Hepatocyte (in vitro differentiated cells): ENCODE results near the gene ADA. TPM values are rescaled to one million over a fixed set of nuclear protein-coding genes. Genes with fewer than 3 reads are reported as not detected.

Source experiments
- DNase-seq: peaks from one replicate; pipeline ENCODE4 v3.0.0-alpha.2; 2016; ENCODE audit warnings: low spot score
- H2AFZ ChIP-seq: fragments of 200-600 bp; sonication (generic); 2 replicates; pipeline ENCODE4 v1.6.0; 2016; ENCODE audit warnings: antibody characterized with exemption, mild to moderate bottlenecking
- H3K27ac ChIP-seq: fragments of 200-600 bp; sonication (generic); 2 replicates; pipeline ENCODE4 v1.5.1; 2016; ENCODE audit warnings: mild to moderate bottlenecking
- H3K27me3 ChIP-seq: fragments of 200-600 bp; sonication (generic); 2 replicates; pipeline ENCODE4 v1.6.1; 2016
- H3K36me3 ChIP-seq: fragments of 200-600 bp; sonication (generic); replicated peaks from 2 replicates; pipeline ENCODE4 v1.5.1; 2016; ENCODE audit warnings: low read depth; ENCODE audit not compliant: insufficient read depth
- H3K4me1 ChIP-seq: fragments of 200-600 bp; sonication (generic); 2 replicates; pipeline ENCODE4 v1.5.1; 2016; ENCODE audit warnings: mild to moderate bottlenecking, moderate library complexity; ENCODE audit not compliant: insufficient read depth
- H3K4me2 ChIP-seq: fragments of 200-600 bp; sonication (generic); 2 replicates; pipeline ENCODE4 v1.6.0; 2016
- H3K4me3 ChIP-seq: fragments of 200-600 bp; sonication (generic); 2 replicates; pipeline ENCODE4 v1.5.1; 2016; ENCODE audit warnings: mild to moderate bottlenecking
- H3K79me2 ChIP-seq: fragments of 200-600 bp; sonication (generic); 2 replicates; pipeline ENCODE4 v1.6.0; 2017; ENCODE audit warnings: mild to moderate bottlenecking
- H3K9me2 ChIP-seq: fragments of 200-600 bp; sonication (generic); replicated peaks from 2 replicates; pipeline ENCODE4 v1.6.0; 2017; ENCODE audit warnings: mild to moderate bottlenecking; ENCODE audit not compliant: insufficient read depth
- H3K9me3 ChIP-seq: fragments of 200-600 bp; sonication (generic); 2 replicates; pipeline ENCODE4 v1.5.1; 2016; ENCODE audit warnings: low read depth, mild to moderate bottlenecking
- H4K20me1 ChIP-seq: fragments of 200-600 bp; sonication (generic); 2 replicates; pipeline ENCODE4 v1.6.0; 2016; ENCODE audit warnings: mild to moderate bottlenecking; ENCODE audit not compliant: insufficient read depth, poor library complexity, severe bottlenecking
- EZH2 ChIP-seq: fragments of 200-600 bp; sonication (generic); IDR thresholded peaks from 2 replicates; pipeline ENCODE4 v1.6.1; 2016; ENCODE audit warnings: antibody characterized with exemption, mild to moderate bottlenecking, borderline replicate concordance
- EZH2phosphoT487 ChIP-seq: fragments of 200-600 bp; sonication (generic); IDR thresholded peaks from one replicate; pipeline ENCODE4 v1.6.1; 2018; ENCODE audit warnings: antibody characterized with exemption, mild to moderate bottlenecking, low read depth, moderate library complexity; ENCODE audit not compliant: unreplicated experiment, severe bottlenecking
- WGBS: methylation state at CpG from one replicate; pipeline ENCODE4 v1.1.6; 2016; ENCODE audit warnings: low lambda C conversion rate; ENCODE audit errors: missing lambda C conversion rate; 5-methylcytosine and 5-hydroxymethylcytosine counted together
- polyA plus RNA-seq: library from polyadenylated mRNA; unstranded; fragments of >200 nt; fragmentation: Nextera tagmentation; extraction: Ambion mirVana; gene quantifications from 2 replicates; pipeline ENCODE4 v1.2.1, GENCODE V29; 2016
- total RNA-seq: library from RNA; depleted of rRNA; stranded (reverse); fragments of >200 nt; gene quantifications from 2 replicates; pipeline ENCODE4 v1.2.3, GENCODE V29; 2014
- TF ChIP-seq, protein P1 (sequence below): fragments of 200-600 bp; sonication (generic); IDR thresholded peaks from 2 replicates; pipeline ENCODE4 v1.5.1; 2016; ENCODE audit warnings: antibody characterized with exemption, mild to moderate bottlenecking; ENCODE audit not compliant: poor library complexity

The ADA gene
- total and polyA plus RNA-seq, 2 experiments from 2014 or later, result 10.4 to 13.5 TPM

DNA sequence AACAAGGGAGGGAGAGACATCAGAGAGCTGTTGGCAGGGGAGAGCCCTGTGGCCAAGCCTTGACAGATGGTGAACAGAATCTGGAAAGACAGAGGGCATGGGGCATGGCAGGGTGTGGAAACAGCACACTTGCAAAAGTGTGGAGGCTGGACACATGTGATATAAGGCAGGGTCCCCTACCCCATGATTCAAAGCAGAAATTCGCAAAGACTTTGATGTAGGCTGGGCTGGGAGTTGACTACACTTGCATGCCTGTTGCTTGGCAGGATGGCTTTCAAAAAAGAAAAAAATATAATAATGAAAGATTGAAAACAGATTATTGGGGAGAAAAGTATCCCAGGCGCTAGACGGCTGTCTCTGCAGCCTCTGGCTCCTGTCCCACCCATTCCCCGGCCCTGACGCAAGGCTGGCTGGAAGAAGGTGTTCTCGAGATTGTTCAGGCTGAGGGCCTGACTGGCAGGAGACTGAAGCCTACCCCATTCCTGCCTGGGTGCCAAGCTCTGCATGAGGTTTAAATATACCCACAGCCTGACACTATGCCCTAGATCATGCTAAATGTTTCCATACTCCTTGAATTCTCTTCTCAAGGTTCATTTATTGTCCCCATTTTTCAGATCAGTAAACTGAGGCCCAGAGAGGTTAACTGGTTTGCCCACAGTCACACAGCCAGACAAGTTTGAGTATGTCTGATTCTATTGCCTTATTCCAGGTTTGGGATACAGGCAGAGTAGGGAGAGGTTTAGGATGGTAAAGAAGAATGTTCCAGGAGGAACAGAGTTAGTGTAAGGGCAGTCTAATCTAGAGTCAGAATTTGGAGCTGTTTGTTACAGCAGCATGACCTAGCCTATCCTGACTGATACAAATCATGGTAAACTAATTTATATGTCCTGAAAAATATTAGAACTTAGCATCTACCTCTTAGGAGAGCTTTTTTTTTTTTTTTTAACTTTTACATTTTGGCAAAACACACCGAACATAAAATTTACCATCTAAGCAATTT is 40.2 kb upstream of the ADA start:
- no peaks in the 10 kb centered on the region for H3K9me3 ChIP-seq
- peaks cover 16% of the 10 kb centered on the region for H3K4me1 ChIP-seq
- no peaks in the 10 kb centered on the region for H3K79me2 ChIP-seq
- WGBS, result 92% methylated on average over 7 of the region's 7 CpGs
- H3K4me3 ChIP-seq, result no peak overlapping the region
- H3K4me2 ChIP-seq, result no peak overlapping the region
- no peaks in the 10 kb centered on the region for H4K20me1 ChIP-seq
- no peaks in the 10 kb centered on the region for H3K36me3 ChIP-seq
- TF ChIP-seq, protein P1, sequence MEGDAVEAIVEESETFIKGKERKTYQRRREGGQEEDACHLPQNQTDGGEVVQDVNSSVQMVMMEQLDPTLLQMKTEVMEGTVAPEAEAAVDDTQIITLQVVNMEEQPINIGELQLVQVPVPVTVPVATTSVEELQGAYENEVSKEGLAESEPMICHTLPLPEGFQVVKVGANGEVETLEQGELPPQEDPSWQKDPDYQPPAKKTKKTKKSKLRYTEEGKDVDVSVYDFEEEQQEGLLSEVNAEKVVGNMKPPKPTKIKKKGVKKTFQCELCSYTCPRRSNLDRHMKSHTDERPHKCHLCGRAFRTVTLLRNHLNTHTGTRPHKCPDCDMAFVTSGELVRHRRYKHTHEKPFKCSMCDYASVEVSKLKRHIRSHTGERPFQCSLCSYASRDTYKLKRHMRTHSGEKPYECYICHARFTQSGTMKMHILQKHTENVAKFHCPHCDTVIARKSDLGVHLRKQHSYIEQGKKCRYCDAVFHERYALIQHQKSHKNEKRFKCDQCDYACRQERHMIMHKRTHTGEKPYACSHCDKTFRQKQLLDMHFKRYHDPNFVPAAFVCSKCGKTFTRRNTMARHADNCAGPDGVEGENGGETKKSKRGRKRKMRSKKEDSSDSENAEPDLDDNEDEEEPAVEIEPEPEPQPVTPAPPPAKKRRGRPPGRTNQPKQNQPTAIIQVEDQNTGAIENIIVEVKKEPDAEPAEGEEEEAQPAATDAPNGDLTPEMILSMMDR, result no peak
- TF ChIP-seq EZH2phosphoT487 (no peak), EZH2 (no peak)
- no peak overlapping the region for H2AFZ ChIP-seq
- peak overlapping the region; percentile 80 for H3K27ac ChIP-seq
- H3K27me3 ChIP-seq, result no peaks in the 10 kb centered on the region
- no peak for DNase-seq
- no peaks in the 10 kb centered on the region for H3K9me2 ChIP-seq

DNA sequence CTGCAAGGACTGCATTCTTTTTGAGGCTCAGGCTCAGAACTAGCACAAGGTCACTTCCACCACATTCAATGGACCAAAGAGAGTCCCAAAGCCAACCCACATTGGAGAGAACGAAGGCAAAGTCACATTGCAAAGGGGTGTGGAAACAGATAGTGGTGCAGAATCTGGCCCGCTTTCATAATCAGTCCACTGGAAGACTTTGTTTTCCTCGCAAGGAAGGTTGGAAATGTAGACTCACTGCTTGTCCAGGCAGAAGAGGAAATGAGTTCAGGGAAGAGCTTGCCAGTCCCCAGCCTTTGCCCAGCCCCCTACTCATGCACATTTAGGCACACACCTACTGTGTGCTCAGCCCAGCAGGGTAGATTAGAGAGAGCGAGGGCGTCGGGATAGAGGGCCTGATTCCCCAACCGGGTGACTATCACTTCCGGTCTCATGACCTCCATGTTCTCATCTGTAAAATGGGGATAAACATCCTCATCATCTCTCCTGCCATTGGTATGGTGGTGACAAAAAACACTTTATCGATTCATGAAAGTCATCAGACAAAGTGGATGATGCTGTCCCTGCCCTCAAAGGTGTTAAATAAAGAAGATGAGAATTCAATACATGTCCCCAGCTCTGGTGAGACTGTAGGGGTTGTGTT is 39.4 kb upstream of the ADA start:
- H3K4me3 ChIP-seq, result no peak overlapping the region
- no peaks in the 10 kb centered on the region for H3K9me2 ChIP-seq
- no peaks in the 10 kb centered on the region for H3K36me3 ChIP-seq
- DNase-seq, result no peak
- peaks cover 16% of the 10 kb centered on the region for H3K4me1 ChIP-seq
- H3K79me2 ChIP-seq, result no peaks in the 10 kb centered on the region
- H4K20me1 ChIP-seq, result no peaks in the 10 kb centered on the region
- H3K4me2 ChIP-seq, result no peak overlapping the region
- no peak overlapping the region for H2AFZ ChIP-seq
- no peak overlapping the region for H3K27ac ChIP-seq
- TF ChIP-seq, protein P1, result no peak
- TF ChIP-seq EZH2phosphoT487 (no peak), EZH2 (no peak)
- H3K9me3 ChIP-seq, result no peaks in the 10 kb centered on the region
- no peaks in the 10 kb centered on the region for H3K27me3 ChIP-seq
- 91% methylated on average over 9 of the region's 9 CpGs for WGBS

DNA sequence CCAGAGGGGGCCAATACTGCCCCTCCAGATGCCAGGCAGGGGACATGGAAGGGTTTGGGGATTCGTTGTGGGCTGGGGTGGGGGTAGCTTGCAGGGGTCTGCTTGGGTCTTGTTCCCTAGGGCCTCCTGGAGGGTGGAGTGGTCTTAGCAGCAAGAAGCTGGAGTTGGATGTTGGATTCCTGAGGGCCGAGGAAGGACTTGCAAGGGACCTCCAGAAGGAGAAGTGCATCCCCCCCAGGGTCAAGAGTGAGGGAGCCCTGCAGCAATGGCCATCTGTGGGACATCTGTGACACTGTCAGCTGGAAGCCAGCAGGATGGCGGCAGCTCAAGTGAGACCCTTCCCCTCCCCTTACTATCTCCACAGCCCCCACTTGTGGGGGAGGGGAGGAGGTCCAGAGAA is 38.3 kb upstream of the ADA start:
- Histone ChIP-seq H3K4me1 (peaks cover 9% of the 10 kb centered on the region), H3K9me2 (no peaks in the 10 kb centered on the region), H3K9me3 (no peaks in the 10 kb centered on the region), H3K36me3 (no peaks in the 10 kb centered on the region), H3K4me3 (no peak overlapping the region), H3K4me2 (no peak overlapping the region), H4K20me1 (no peaks in the 10 kb centered on the region), H2AFZ (no peak overlapping the region), H3K27me3 (no peaks in the 10 kb centered on the region), H3K27ac (no peak overlapping the region), H3K79me2 (no peaks in the 10 kb centered on the region)
- TF ChIP-seq EZH2, result no peak
- TF ChIP-seq, protein P1, result no peak
- TF ChIP-seq EZH2phosphoT487, result no peak
- no peak for DNase-seq
- 87% methylated on average over 3 of the region's 3 CpGs for whole genome bisulfite sequencing
